HEK293 (cell line): ENCODE measurements around the gene DCST1.
A peak's percentile ranks its signal among the peaks of the same experiment; 100 is the strongest.

Experiments
- CTCF ChIA-PET: fragments of 350-600 bp; formaldehyde crosslinking; extraction: SDS; loops from one replicate; lab custom pipeline; 2021; ENCODE audit warnings: antibody characterized with exemption; lab: Yijun Ruan, JAX
- POLR2A ChIA-PET: fragments of 300-600 bp; formaldehyde crosslinking; extraction: SDS; loops from one replicate; lab custom pipeline; 2020; ENCODE audit warnings: antibody characterized with exemption, inconsistent platforms; lab: Yijun Ruan, JAX
- H3K27ac ChIP-seq: fragments of 200-500 bp; sonication (Bioruptor generic); 2 replicates; pipeline ENCODE4 v1.5.1; 2014; ENCODE audit warnings: low read depth, low read length, control low read depth, inconsistent platforms; ENCODE audit errors: extremely low read depth
- H3K36me3 ChIP-seq, 2 experiments: fragments of 200-500 bp in 1 of 2; sonication (Bioruptor generic) in 1 of 2; 1 replicate in 1 of 2; 2 replicates in 1 of 2; pipeline ENCODE4 v1.5.1; 2014 to 2017; ENCODE audit warnings: inconsistent platforms in 2 of 2, low read length in 2 of 2; ENCODE audit not compliant: control insufficient read depth in 2 of 2, insufficient read depth in 1 of 2
- H3K4me1 ChIP-seq: fragments of 200-500 bp; sonication (Bioruptor generic); 2 replicates; pipeline ENCODE4 v1.5.1; 2014; ENCODE audit warnings: mild to moderate bottlenecking, low read length, inconsistent platforms; ENCODE audit not compliant: control insufficient read depth, insufficient read depth
- H3K4me3 ChIP-seq: 2 replicates; pipeline ENCODE4 v1.5.1; 2011; ENCODE audit warnings: low read depth, mild to moderate bottlenecking, control low read depth, low read length, moderate library complexity
- H3K9me3 ChIP-seq: fragments of 200-500 bp; sonication (Bioruptor generic); 2 replicates; pipeline ENCODE4 v1.5.1; 2014; ENCODE audit warnings: low read depth, low read length, inconsistent platforms; ENCODE audit not compliant: control insufficient read depth, insufficient read depth
- BCL11B ChIP-seq: fragments of 450-650 bp; formaldehyde crosslinking; IDR thresholded peaks from 2 replicates; pipeline ENCODE4 v1.5.1; 2016; ENCODE audit warnings: low read depth, missing biosample characterization, missing genetic modification characterization
- PRDM4 ChIP-seq: fragments of 450-650 bp; formaldehyde crosslinking; IDR thresholded peaks from 2 replicates; pipeline ENCODE4 v1.5.1; 2017; ENCODE audit warnings: missing biosample characterization, missing genetic modification characterization
- ZIC2 ChIP-seq: fragments of 450-650 bp; formaldehyde crosslinking; IDR thresholded peaks from 2 replicates; pipeline ENCODE4 v1.5.1; 2016; ENCODE audit warnings: missing biosample characterization, missing genetic modification characterization
- ZNF175 ChIP-seq: fragments of 450-650 bp; formaldehyde crosslinking; IDR thresholded peaks from 2 replicates; pipeline ENCODE4 v1.5.1; 2016; ENCODE audit warnings: missing biosample characterization, missing genetic modification characterization
- ZNF426 ChIP-seq: fragments of 450-650 bp; formaldehyde crosslinking; IDR thresholded peaks from 2 replicates; pipeline ENCODE4 v1.5.1; 2017; ENCODE audit warnings: missing biosample characterization, missing genetic modification characterization, mild to moderate bottlenecking, inconsistent platforms, moderate library complexity
- ZNF473 ChIP-seq: fragments of 450-650 bp; formaldehyde crosslinking; IDR thresholded peaks from 2 replicates; pipeline ENCODE4 v1.5.1; 2017; ENCODE audit warnings: missing biosample characterization, missing genetic modification characterization
- ZNF501 ChIP-seq: fragments of 450-650 bp; formaldehyde crosslinking; IDR thresholded peaks from 2 replicates; pipeline ENCODE4 v1.5.1; 2016; ENCODE audit warnings: missing biosample characterization, missing genetic modification characterization
- ZNF514 ChIP-seq: fragments of 450-650 bp; formaldehyde crosslinking; IDR thresholded peaks from 2 replicates; pipeline ENCODE4 v1.5.1; 2016; ENCODE audit warnings: missing biosample characterization, missing genetic modification characterization
- ZNF544 ChIP-seq: fragments of 450-650 bp; formaldehyde crosslinking; IDR thresholded peaks from 2 replicates; pipeline ENCODE4 v1.5.0; 2017; ENCODE audit warnings: missing biosample characterization, missing genetic modification characterization
- ZNF654 ChIP-seq: fragments of 450-650 bp; formaldehyde crosslinking; IDR thresholded peaks from 2 replicates; pipeline ENCODE4 v1.5.1; 2016; ENCODE audit warnings: low read depth, missing biosample characterization, missing genetic modification characterization
- ZNF670 ChIP-seq: fragments of 450-650 bp; formaldehyde crosslinking; IDR thresholded peaks from 2 replicates; pipeline ENCODE4 v1.5.1; 2016; ENCODE audit warnings: missing biosample characterization, missing genetic modification characterization, low read depth
- ZSCAN30 ChIP-seq: fragments of 450-650 bp; IDR thresholded peaks from 2 replicates; pipeline ENCODE4 v1.5.1; 2018; ENCODE audit warnings: missing biosample characterization, mild to moderate bottlenecking, missing genetic modification characterization, moderate library complexity
- TF ChIP-seq, protein P1 (sequence below): fragments of 450-650 bp; formaldehyde crosslinking; IDR thresholded peaks from 2 replicates; pipeline ENCODE4 v1.5.1; 2016; ENCODE audit warnings: missing biosample characterization, missing genetic modification characterization
- TF ChIP-seq, protein P2 (sequence below): fragments of 450-650 bp; formaldehyde crosslinking; IDR thresholded peaks from 2 replicates; pipeline ENCODE4 v1.5.1; 2016; ENCODE audit warnings: missing biosample characterization, missing genetic modification characterization

Gene DCST1

GRCh38 chr1:154996966-154997701, 36.5 kb upstream of the DCST1 start:
- Histone ChIP-seq H3K4me1 (peaks cover 6% of the 10 kb centered on the region), H3K36me3 (peaks cover 0 to 5% of the 10 kb centered on the region in 2 experiments; a peak in 2 of 3 replicates), H3K27ac (no peak overlapping the region), H3K4me3 (no peak overlapping the region), H3K9me3 (no peaks in the 10 kb centered on the region)
- no peak for TF ChIP-seq ZNF544 (tag by site-specific recombination)
- TF ChIP-seq, protein P1, sequence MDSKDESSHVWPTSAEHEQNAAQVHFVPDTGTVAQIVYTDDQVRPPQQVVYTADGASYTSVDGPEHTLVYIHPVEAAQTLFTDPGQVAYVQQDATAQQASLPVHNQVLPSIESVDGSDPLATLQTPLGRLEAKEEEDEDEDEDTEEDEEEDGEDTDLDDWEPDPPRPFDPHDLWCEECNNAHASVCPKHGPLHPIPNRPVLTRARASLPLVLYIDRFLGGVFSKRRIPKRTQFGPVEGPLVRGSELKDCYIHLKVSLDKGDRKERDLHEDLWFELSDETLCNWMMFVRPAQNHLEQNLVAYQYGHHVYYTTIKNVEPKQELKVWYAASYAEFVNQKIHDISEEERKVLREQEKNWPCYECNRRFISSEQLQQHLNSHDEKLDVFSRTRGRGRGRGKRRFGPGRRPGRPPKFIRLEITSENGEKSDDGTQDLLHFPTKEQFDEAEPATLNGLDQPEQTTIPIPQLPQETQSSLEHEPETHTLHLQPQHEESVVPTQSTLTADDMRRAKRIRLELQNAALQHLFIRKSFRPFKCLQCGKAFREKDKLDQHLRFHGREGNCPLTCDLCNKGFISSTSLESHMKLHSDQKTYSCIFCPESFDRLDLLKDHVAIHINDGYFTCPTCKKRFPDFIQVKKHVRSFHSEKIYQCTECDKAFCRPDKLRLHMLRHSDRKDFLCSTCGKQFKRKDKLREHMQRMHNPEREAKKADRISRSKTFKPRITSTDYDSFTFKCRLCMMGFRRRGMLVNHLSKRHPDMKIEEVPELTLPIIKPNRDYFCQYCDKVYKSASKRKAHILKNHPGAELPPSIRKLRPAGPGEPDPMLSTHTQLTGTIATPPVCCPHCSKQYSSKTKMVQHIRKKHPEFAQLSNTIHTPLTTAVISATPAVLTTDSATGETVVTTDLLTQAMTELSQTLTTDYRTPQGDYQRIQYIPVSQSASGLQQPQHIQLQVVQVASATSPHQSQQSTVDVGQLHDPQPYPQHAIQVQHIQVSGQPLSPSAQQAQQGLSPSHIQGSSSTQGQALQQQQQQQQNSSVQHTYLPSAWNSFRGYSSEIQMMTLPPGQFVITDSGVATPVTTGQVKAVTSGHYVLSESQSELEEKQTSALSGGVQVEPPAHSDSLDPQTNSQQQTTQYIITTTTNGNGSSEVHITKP (tag by site-specific recombination) = 0 out of 2 replicates have a peak, but pooled peaks have one; percentile 45
- POLR2A ChIA-PET = interaction anchor here (0.7 to 1.1 kb wide), 2 partner anchors 16 to 20 kb away, joined by 3 read pairs; no protein-coding TSS in a partner anchor
- CTCF ChIA-PET = interaction anchor here (0.6 to 8.9 kb wide), 18 partner anchors 9 to 88 kb away, joined by 3 to 55 read pairs (median 4); partner anchors contain the start of genes CKS1B, FLAD1, PBXIP1 and PMVK

DNA sequence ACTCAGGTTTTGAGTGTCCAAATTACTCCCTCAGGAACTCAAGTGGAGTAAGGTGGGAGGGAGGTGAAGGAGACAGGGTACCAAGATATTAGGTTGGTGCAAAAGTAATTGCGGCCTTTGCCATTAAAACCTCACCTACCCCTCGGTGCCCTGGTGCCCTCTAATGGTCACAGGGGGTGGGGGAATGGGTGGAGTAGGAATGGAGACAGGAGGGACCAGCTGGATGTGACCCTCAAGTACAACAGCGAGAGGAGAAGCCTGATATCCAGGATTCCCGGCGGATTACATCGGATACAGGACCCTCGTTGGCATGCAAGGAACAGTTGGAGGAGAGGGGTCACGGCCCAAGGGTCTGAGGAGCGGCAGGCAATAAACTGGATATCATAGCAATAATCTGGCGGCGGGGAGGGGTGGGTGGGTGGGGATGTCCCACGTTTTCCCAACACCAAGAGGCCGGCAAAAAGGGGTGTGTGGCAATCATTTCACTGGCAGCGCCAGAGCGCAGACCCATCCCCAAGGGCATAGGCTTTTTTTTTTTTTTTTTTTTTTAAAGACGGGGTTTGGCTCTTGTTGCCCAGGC, 35.3 kb upstream of the DCST1 start:
- H3K36me3 ChIP-seq = no peaks in the 10 kb centered on the region
- no peak overlapping the region for H3K4me3 ChIP-seq
- no peak overlapping the region for H3K27ac ChIP-seq
- CTCF ChIA-PET = interaction anchor here (0.6 to 8.9 kb wide), 17 partner anchors 8 to 63 kb away, joined by 3 to 55 read pairs (median 7); partner anchors contain the start of genes FLAD1, PBXIP1, PYGO2 and SHC1
- TF ChIP-seq ZNF175 (tag by site-specific recombination) (no peak), ZNF544 (tag by site-specific recombination) (no peak), ZNF654 (tag by site-specific recombination) (no peak), BCL11B (no peak)
- TF ChIP-seq, protein P2, sequence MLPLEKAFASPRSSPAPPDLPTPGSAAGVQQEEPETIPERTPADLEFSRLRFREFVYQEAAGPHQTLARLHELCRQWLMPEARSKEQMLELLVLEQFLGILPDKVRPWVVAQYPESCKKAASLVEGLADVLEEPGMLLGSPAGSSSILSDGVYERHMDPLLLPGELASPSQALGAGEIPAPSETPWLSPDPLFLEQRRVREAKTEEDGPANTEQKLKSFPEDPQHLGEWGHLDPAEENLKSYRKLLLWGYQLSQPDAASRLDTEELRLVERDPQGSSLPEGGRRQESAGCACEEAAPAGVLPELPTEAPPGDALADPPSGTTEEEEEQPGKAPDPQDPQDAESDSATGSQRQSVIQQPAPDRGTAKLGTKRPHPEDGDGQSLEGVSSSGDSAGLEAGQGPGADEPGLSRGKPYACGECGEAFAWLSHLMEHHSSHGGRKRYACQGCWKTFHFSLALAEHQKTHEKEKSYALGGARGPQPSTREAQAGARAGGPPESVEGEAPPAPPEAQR (tag by site-specific recombination) = no peak
- TF ChIP-seq, protein P1 (tag by site-specific recombination) = no peak
- H3K4me1 ChIP-seq = peaks cover 6% of the 10 kb centered on the region
- no peaks in the 10 kb centered on the region for H3K9me3 ChIP-seq
- POLR2A ChIA-PET = interaction anchor here (0.8 to 1.8 kb wide), 4 partner anchors 14 to 37 kb away, joined by 3 to 8 read pairs (median 4); partner anchors contain the start of genes FLAD1 and PYGO2

- Histone ChIP-seq H3K9me3 (no peaks in the 10 kb centered on the region), H3K4me1 (peaks cover 7% of the 10 kb centered on the region), H3K36me3 (no peaks in the 10 kb centered on the region), H3K4me3 (no peak overlapping the region), H3K27ac (no peak overlapping the region)
- ChIA-PET CTCF (interaction anchor here (0.6 to 8.9 kb wide), 23 partner anchors 9 to 439 kb away, joined by 3 to 55 read pairs (median 6); partner anchors contain the start of genes FLAD1, PBXIP1, PYGO2 and SHC1), POLR2A (interaction anchor here (0.7 to 1.8 kb wide), 5 partner anchors 13 to 52 kb away, joined by 3 to 8 read pairs (median 3); partner anchors contain the start of genes ADAM15, FLAD1 and PYGO2)
- TF ChIP-seq ZNF501 (peak; percentile 65; the same call in 1 of the 2 replicates), ZNF473 (tag by site-specific recombination) (no peak), ZNF514 (tag by site-specific recombination) (no peak), ZIC2 (tag by site-specific recombination) (0 out of 2 replicates have a peak, but pooled peaks have one; percentile 15), PRDM4 (peak; percentile 89), ZNF670 (tag by site-specific recombination) (no peak), ZSCAN30 (0 out of 2 replicates have a peak, but pooled peaks have one; percentile 29), ZNF426 (tag by site-specific recombination) (no peak)
Measured at GRCh38 chr1:154998818-154999570, 34.6 kb upstream of the DCST1 start.
